Spleen (tissue), 7 donors: ENCODE data around the gene KCNK7.

ENCODE experiments used
- POLR2A ChIP-seq, 3 donors: fragments of 450-650 bp; IDR thresholded peaks; one replicate each; pipeline ENCODE4 v1.5.1; 2017; ENCODE audit warnings: antibody characterized with exemption in 3 of 3, mild to moderate bottlenecking in 1 of 3
- POLR2AphosphoS5 ChIP-seq, 3 donors: sonication (generic); formaldehyde crosslinking; IDR thresholded peaks; one replicate each; pipeline ENCODE4 v1.5.1; 2017; ENCODE audit warnings: antibody characterized with exemption in 3 of 3
- TF ChIP-seq, protein P1 (sequence below), 11 experiments: fragments of 200-600 bp in 7 of 11; fragments of 450-650 bp in 4 of 11; sonication (generic) in 4 of 11; IDR thresholded peaks in 8 of 11; conservative IDR thresholded peaks in 3 of 11; 1 replicate in 7 of 11; 2 replicates in 4 of 11; pipeline versions ENCODE4 v1.4.0 to v1.8.0; 2016 to 2021; ENCODE audit warnings: antibody characterized with exemption in 11 of 11, inconsistent platforms in 4 of 11, mild to moderate bottlenecking in 1 of 11
- donor health status: DM: no; HTN: no; CAD: no; lungs with moderate emphysema.
- donor health status: DM: no; HTN: no; CAD: no.
- donor health status: DM: no; HTN: no; CAD: no.

DNA sequence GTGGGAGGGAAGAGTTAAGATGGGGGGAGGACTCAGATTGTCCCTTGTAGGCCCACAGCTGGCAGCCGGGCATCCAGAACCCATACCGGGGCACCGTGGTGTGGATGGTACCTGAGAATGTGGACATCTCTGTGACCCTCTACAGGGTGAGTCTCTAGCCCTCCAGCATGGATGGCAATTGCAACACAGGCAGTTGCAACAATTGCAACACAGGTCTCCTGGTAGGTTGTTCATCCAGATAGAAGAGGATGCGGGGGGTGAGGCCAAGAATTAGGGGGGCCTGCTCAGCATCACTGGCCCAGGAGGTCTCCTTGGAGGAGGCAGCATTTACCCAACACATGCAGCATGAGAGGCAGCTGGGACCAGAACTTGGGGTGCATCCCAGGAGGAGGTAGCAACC, 16.3 kb downstream of the KCNK7 start:
- TF ChIP-seq, protein P1, sequence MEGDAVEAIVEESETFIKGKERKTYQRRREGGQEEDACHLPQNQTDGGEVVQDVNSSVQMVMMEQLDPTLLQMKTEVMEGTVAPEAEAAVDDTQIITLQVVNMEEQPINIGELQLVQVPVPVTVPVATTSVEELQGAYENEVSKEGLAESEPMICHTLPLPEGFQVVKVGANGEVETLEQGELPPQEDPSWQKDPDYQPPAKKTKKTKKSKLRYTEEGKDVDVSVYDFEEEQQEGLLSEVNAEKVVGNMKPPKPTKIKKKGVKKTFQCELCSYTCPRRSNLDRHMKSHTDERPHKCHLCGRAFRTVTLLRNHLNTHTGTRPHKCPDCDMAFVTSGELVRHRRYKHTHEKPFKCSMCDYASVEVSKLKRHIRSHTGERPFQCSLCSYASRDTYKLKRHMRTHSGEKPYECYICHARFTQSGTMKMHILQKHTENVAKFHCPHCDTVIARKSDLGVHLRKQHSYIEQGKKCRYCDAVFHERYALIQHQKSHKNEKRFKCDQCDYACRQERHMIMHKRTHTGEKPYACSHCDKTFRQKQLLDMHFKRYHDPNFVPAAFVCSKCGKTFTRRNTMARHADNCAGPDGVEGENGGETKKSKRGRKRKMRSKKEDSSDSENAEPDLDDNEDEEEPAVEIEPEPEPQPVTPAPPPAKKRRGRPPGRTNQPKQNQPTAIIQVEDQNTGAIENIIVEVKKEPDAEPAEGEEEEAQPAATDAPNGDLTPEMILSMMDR (IDR thresholded peaks at IDR 0.05 in 8 of 11, conservative IDR thresholded peaks at IDR 0.05 in 3 of 11): no peak
- TF ChIP-seq POLR2A (IDR thresholded peaks at IDR 0.05): no peak
- TF ChIP-seq POLR2AphosphoS5 (IDR thresholded peaks at IDR 0.05): no peak
